ENCODE results near the gene CCDC179. TPM values are rescaled to one million over a fixed set of nuclear protein-coding genes. Genes with fewer than 3 reads are reported as not detected.

The CCDC179 gene
- total and polyA plus RNA-seq, 2 of the 13 experiments (the other 11 are each of a cell fraction or from before 2014, with no cell fraction given) = not detected

GRCh38 chr11:22829231-22830081 lies 30.8 kb downstream of the CCDC179 start, which contains the start of gene SVIP (continued):
- peak; percentile 95 for TF ChIP-seq ZBED4 (CRISPR knock-in tag; IDR thresholded peaks at IDR 0.05; ENCODE audit: borderline replicate concordance)
- peak; percentile 86; the same call in 1 of the 2 replicates for TF ChIP-seq ZNF670 (CRISPR knock-in tag; IDR thresholded peaks at IDR 0.05; ENCODE audit: borderline replicate concordance)
- no peak for TF ChIP-seq NCOR1 (IDR thresholded peaks at IDR 0.05; ENCODE audit: borderline replicate concordance, low read length)
- 0 out of 2 replicates have a peak, but pooled peaks have one; percentile 31 for TF ChIP-seq ZNF556 (CRISPR knock-in tag; IDR thresholded peaks at IDR 0.05; ENCODE audit: borderline replicate concordance)
- TF ChIP-seq SP4 (CRISPR knock-in tag; IDR thresholded peaks at IDR 0.05) = peak; percentile 67
- peak; percentile 73 for TF ChIP-seq ELF1 (CRISPR knock-in tag; IDR thresholded peaks at IDR 0.05)
- TF ChIP-seq IRF1 (CRISPR knock-in tag; IDR thresholded peaks at IDR 0.05; ENCODE audit: low read depth) = no peak
- TF ChIP-seq TFDP2 (CRISPR knock-in tag; IDR thresholded peaks at IDR 0.05) = peak; percentile 58
- TF ChIP-seq ZNF121 (CRISPR knock-in tag; IDR thresholded peaks at IDR 0.05) = peak; percentile 76; the same call in 1 of the 2 replicates
- TF ChIP-seq ZNF792 (CRISPR knock-in tag; IDR thresholded peaks at IDR 0.05) = 0 out of 2 replicates have a peak, but pooled peaks have one; percentile 10
- TF ChIP-seq MYC (CRISPR knock-in tag; IDR thresholded peaks at IDR 0.05; ENCODE audit: borderline replicate concordance) = peak; percentile 58; the same call in 1 of the 2 replicates
- TF ChIP-seq ZFP37 (CRISPR knock-in tag; IDR thresholded peaks at IDR 0.05; ENCODE audit: borderline replicate concordance) = no peak
- TF ChIP-seq MXD4 (CRISPR knock-in tag; IDR thresholded peaks at IDR 0.05) = no peak; the same call in 1 of the 2 replicates
- no peak for TF ChIP-seq ZKSCAN1 (IDR thresholded peaks at IDR 0.05; ENCODE audit: low read length)
- no peak for TF ChIP-seq PHF21A (CRISPR knock-in tag; IDR thresholded peaks at IDR 0.05)
- peak; percentile 78; the same call in 1 of the 2 replicates for TF ChIP-seq ZNF430 (CRISPR knock-in tag; IDR thresholded peaks at IDR 0.05)
- peak; percentile 94 for TF ChIP-seq CHD2 (IDR thresholded peaks at IDR 0.05; ENCODE audit: low read depth, low read length)
- TF ChIP-seq ZNF687 (CRISPR knock-in tag; IDR thresholded peaks at IDR 0.05) = peak; percentile 87
- TF ChIP-seq ZMAT3 (CRISPR knock-in tag; conservative IDR thresholded peaks at IDR 0.05) = 0 out of 2 replicates have a peak, but pooled peaks have one; percentile 43
